GM12873 (cell line): ENCODE measurements around the gene RPL14.

Experiments used
- CTCF ChIP-seq: IDR thresholded peaks from 2 replicates; pipeline ENCODE4 v1.5.1; 2012; ENCODE audit warnings: low read depth, mild to moderate bottlenecking, moderate library complexity, low read length, control low read depth; ENCODE audit not compliant: insufficient read depth; ENCODE audit errors: missing control alignments

Gene RPL14

DNA sequence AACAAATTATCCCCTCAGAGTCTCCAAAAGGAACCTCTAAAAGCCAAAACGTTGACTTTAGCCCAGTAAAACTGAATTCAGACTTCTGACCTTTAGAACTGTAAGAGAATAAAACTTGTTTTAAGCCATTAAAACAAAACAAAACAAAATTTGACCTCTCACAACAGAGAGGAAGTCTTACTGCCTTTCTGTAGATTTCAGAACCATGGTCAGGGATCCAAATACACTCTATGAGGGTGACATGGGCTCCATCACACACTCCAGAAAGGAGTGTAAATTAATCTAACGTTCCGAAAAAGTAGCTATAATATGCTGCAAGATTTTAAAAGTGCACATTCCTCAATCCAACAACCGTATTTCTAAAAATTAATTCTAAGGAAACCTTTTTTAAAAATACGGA lies 19.2 kb upstream of the RPL14 start:
- no peak for TF ChIP-seq CTCF

GRCh38 chr3:40445062-40445461 lies 12.1 kb upstream of the RPL14 start:
- TF ChIP-seq CTCF: no peak

DNA sequence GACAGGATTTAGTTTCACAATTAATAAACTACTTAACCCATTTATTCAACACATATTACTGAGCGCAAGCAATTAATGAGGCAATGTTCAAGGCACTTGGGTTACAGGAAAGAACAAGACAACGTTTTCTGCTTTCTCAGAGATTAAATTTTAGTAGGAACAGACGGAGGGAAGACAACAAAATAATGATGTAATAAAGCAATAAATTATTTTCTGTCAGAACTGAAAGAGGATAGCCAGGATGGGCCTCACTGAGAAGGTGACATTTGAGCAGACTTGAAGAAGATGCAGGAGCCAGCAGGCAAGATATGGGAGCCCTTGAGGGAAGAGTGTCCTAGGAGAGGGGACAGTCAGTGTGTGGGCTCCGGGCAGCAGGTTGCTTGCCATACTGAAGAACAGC lies 11.3 kb upstream of the RPL14 start:
- TF ChIP-seq CTCF: no peak

DNA sequence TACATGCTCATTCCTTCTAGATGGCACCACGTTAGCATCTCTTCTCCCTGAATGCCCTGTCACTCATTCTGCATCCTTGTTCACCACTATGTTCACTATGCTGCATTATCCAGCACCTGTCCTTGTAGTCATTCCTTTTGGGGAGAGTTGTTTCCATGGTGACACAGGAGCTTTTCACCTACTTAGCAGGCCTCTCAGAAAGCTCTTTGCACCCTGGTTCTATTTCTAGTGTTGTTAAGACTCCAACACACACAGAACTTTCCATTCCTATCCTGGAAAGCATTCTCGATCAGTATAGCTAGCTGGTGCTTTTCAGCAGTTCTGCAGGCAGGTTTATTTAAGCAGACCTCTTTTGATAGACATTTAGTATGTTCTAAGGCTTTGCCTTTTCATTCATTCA lies 6.7 kb upstream of the RPL14 start:
- TF ChIP-seq CTCF: no peak

GRCh38 chr3:40451551-40451950 lies 5.6 kb upstream of the RPL14 start:
- TF ChIP-seq CTCF: no peak

DNA sequence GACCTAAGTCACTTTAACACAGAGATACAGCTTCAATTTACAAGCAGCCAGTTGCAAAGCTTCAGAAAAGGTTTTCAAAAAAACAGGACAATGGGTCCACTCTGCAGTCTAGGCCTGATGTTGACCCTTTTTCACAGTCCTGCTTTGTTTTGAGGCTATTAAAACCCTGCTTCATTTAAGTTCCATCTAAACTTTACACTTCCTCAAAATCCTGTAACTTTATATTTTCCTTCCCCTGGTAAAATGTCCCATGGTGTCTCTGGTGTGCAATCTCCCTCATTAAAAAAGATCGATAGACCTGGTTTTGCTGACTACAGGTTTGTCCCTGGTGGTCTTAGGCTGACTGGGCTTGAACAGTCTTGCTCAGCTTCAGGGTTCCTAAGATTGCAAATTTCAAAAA lies 5.1 kb upstream of the RPL14 start:
- TF ChIP-seq CTCF: no peak

DNA sequence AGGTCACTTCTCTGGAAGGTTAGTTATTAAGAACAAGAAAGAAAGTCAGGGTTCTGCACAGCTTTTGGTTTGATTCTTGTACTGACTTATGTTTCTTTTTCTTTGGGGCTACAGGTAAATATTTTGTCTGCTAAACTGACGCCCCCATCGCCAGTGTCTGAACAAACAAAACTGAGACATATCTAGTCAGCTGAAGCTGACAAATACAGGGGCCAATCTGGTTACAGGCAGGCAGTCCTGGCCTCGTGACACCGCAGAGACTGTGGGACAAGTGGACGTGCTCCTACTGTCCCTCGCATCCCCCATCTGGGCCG lies 4.6 kb upstream of the RPL14 start:
- TF ChIP-seq CTCF: no peak
